SK-N-SH (cell line): ENCODE measurements around the gene ZFP36L1. TPM values are rescaled to one million over a fixed set of nuclear protein-coding genes. Genes with fewer than 3 reads are reported as not detected.

Source experiments
- CTCF ChIA-PET: fragments of 300-600, 350-600 bp; formaldehyde crosslinking; extraction: SDS; loops from one replicate; lab custom pipeline; 2021; lab: Yijun Ruan, JAX
- POLR2A ChIA-PET: fragments of 350-600 bp; sonication (Branson Sonifier 250); formaldehyde crosslinking; extraction: SDS; loops from one replicate; lab custom pipeline; 2020; ENCODE audit warnings: antibody characterized with exemption, inconsistent platforms; lab: Yijun Ruan, JAX
- DNase-seq: peaks from one replicate; pipeline ENCODE4 v3.0.0; 2012
- H2AFZ ChIP-seq: fragments of 200-600 bp; sonication (generic); 2 replicates; pipeline ENCODE4 v1.8.1; 2016; ENCODE audit warnings: antibody characterized with exemption, mild to moderate bottlenecking, low read depth
- H3F3A ChIP-seq: fragments of 200-600 bp; sonication (generic); replicated peaks from 2 replicates; pipeline ENCODE3; 2016; ENCODE audit warnings: antibody characterized with exemption, mild to moderate bottlenecking; ENCODE audit not compliant: insufficient read depth
- H3K27ac ChIP-seq, 2 experiments: fragments of 200-500 bp in 1 of 2; fragments of 200-600 bp in 1 of 2; sonication (Bioruptor generic) in 1 of 2; sonication (generic), shearing (Covaris generic) in 1 of 2; 2 replicates each; pipeline versions ENCODE4 v1.5.1 to v1.6.1; 2014 to 2016; ENCODE audit warnings: low read depth in 2 of 2, inconsistent platforms in 1 of 2, low read length in 1 of 2, mild to moderate bottlenecking in 1 of 2, mixed read lengths in 1 of 2
- H3K27me3 ChIP-seq: fragments of 200-600 bp; sonication (generic), shearing (Covaris generic); 2 replicates; pipeline ENCODE4 v1.6.1; 2016; ENCODE audit warnings: mixed run types; ENCODE audit not compliant: insufficient read depth
- H3K36me3 ChIP-seq, 2 experiments: fragments of 200-500 bp in 1 of 2; fragments of 200-600 bp in 1 of 2; sonication (Bioruptor generic) in 1 of 2; sonication (generic) in 1 of 2; replicated peaks in 1 of 2; 2 replicates each; pipeline versions ENCODE3 to v1.5.1; 2014 to 2016; ENCODE audit warnings: low read length in 1 of 2, mild to moderate bottlenecking in 1 of 2; ENCODE audit not compliant: insufficient read depth in 2 of 2, control insufficient read depth in 1 of 2
- H3K4me1 ChIP-seq, 2 experiments: fragments of 200-500 bp in 1 of 2; fragments of 200-600 bp in 1 of 2; sonication (Bioruptor generic) in 1 of 2; sonication (generic), shearing (Covaris generic) in 1 of 2; 2 replicates each; pipeline versions ENCODE4 v1.5.1 to v1.6.1; 2014 to 2016; ENCODE audit warnings: low read depth in 1 of 2, low read length in 1 of 2, mixed run types in 1 of 2; ENCODE audit not compliant: insufficient read depth in 2 of 2, control insufficient read depth in 1 of 2
- H3K4me2 ChIP-seq: fragments of 200-600 bp; sonication (generic), shearing (Covaris generic); 2 replicates; pipeline ENCODE4 v1.6.1; 2017; ENCODE audit warnings: mixed run types
- H3K4me3 ChIP-seq, 2 experiments: fragments of 200-500 bp in 1 of 2; fragments of 200-600 bp in 1 of 2; sonication (Bioruptor generic) in 1 of 2; sonication (generic), shearing (Covaris generic) in 1 of 2; 2 replicates each; pipeline versions ENCODE4 v1.5.1 to v1.8.1; 2014 to 2016; ENCODE audit warnings: low read depth in 2 of 2, inconsistent platforms in 1 of 2, low read length in 1 of 2, mild to moderate bottlenecking in 1 of 2, mixed read lengths in 1 of 2, moderate library complexity in 1 of 2
- H3K79me2 ChIP-seq: fragments of 200-600 bp; sonication (generic); 2 replicates; pipeline ENCODE4 v1.8.1; 2017; ENCODE audit warnings: mild to moderate bottlenecking; ENCODE audit not compliant: insufficient read depth
- H3K9ac ChIP-seq: fragments of 200-600 bp; sonication (generic); 2 replicates; pipeline ENCODE4 v1.6.1; 2017; ENCODE audit warnings: mixed run types
- H3K9me2 ChIP-seq: fragments of 200-600 bp; sonication (generic); 2 replicates; pipeline ENCODE4 v1.6.1; 2017; ENCODE audit warnings: mixed run types
- H3K9me3 ChIP-seq: fragments of 200-600 bp; sonication (generic); 2 replicates; pipeline ENCODE4 v1.6.1; 2017; ENCODE audit warnings: mixed run types, mild to moderate bottlenecking, moderate library complexity
- H4K20me1 ChIP-seq: fragments of 200-600 bp; sonication (generic); 2 replicates; pipeline ENCODE4 v1.6.1; 2017; ENCODE audit warnings: mild to moderate bottlenecking, mixed run types; ENCODE audit not compliant: insufficient read depth
- CHD2 ChIP-seq: fragments of 150-350 bp; IDR thresholded peaks from 2 replicates; pipeline ENCODE4 v1.6.1; 2018; ENCODE audit warnings: low read length; ENCODE audit not compliant: partially characterized antibody
- ELF1 ChIP-seq: IDR thresholded peaks from 2 replicates; pipeline ENCODE4 v1.4.0; 2012
- EP300 ChIP-seq, 2 experiments: IDR thresholded peaks; 2 replicates each; pipeline versions ENCODE4 v1.4.0 to v1.6.1; 2012; ENCODE audit warnings: borderline replicate concordance in 1 of 2, low read depth in 1 of 2, low read length in 1 of 2
- FOXJ3 ChIP-seq: sonication (generic); formaldehyde crosslinking; IDR thresholded peaks from 2 replicates; pipeline ENCODE4 v1.5.1; 2020; ENCODE audit warnings: mild to moderate bottlenecking, missing genetic modification reagents
- JUND ChIP-seq: IDR thresholded peaks from 2 replicates; pipeline ENCODE4 v1.4.0; 2012
- POLR2AphosphoS5 ChIP-seq: IDR thresholded peaks from 2 replicates; pipeline ENCODE4 v1.6.1; 2012; ENCODE audit warnings: low read depth, low read length
- RCOR1 ChIP-seq: fragments of 150-350 bp; IDR thresholded peaks from 2 replicates; pipeline ENCODE4 v1.6.1; 2017; ENCODE audit warnings: antibody characterized with exemption, low read length
- SIN3A ChIP-seq: IDR thresholded peaks from 2 replicates; pipeline ENCODE4 v1.6.1; 2012; ENCODE audit warnings: low read depth, mild to moderate bottlenecking, low read length, moderate library complexity, borderline replicate concordance
- TCF12 ChIP-seq: IDR thresholded peaks from 2 replicates; pipeline ENCODE4 v1.4.0; 2012
- TEAD4 ChIP-seq: IDR thresholded peaks from 2 replicates; pipeline ENCODE4 v1.4.0; 2012; ENCODE audit warnings: mild to moderate bottlenecking, borderline replicate concordance; ENCODE audit not compliant: insufficient read depth
- USF1 ChIP-seq: IDR thresholded peaks from 2 replicates; pipeline ENCODE4 v1.4.0; 2012; ENCODE audit warnings: low read depth, borderline replicate concordance
- WGBS: methylation state at CpG from one replicate; pipeline ENCODE4 v1.1.6; 2017; ENCODE audit warnings: low lambda C conversion rate; 5-methylcytosine and 5-hydroxymethylcytosine counted together
- polyA plus RNA-seq, 3 experiments: library from polyadenylated mRNA; depleted of rRNA; stranded (reverse); fragments of >200 nt; gene quantifications; 2 replicates each; pipeline ENCODE4 v1.2.3, GENCODE V29; 2012

The ZFP36L1 gene
- polyA plus RNA-seq, 1 of the 3 experiments (the other 2 are of a cell fraction) = 16.5 TPM

GRCh38 chr14:68840454-68840853, 47.6 kb upstream of the ZFP36L1 start:
- Histone ChIP-seq H3K9ac (no peak overlapping the region), H3K36me3 (peaks cover 0 to 50% of the 10 kb centered on the region in 2 experiments)
- TF ChIP-seq RCOR1 (no peak), TEAD4 (no peak), JUND (no peak), TCF12 (no peak)
- TF ChIP-seq, all 33 proteins: peak for 0
- POLR2A ChIA-PET = no interaction called here
- H3K4me1 ChIP-seq = peaks cover 0 to 4% of the 10 kb centered on the region in 2 experiments; a peak in 2 of 4 replicates
- H3K27ac ChIP-seq = peak overlapping the region in 1 of 2 experiments; percentile 72; a peak in 1 of 4 replicates
- H2AFZ ChIP-seq = no peak overlapping the region
- H3K79me2 ChIP-seq = no peaks in the 10 kb centered on the region
- no peaks in the 10 kb centered on the region for H4K20me1 ChIP-seq
- CTCF ChIA-PET = interaction anchor here (0.5 to 3.6 kb wide), 3 partner anchors 16 to 267 kb away, joined by 3 to 17 read pairs (median 3); no protein-coding TSS in a partner anchor
- no peak for DNase-seq
- peaks cover 20% of the 10 kb centered on the region for H3F3A ChIP-seq
- H3K4me3 ChIP-seq = no peak overlapping the region
- no peak overlapping the region for H3K4me2 ChIP-seq
- H3K27me3 ChIP-seq = no peaks in the 10 kb centered on the region
- WGBS = 95% methylated on average over 2 of the region's 2 CpGs
- no peaks in the 10 kb centered on the region for H3K9me2 ChIP-seq
- peaks cover 10% of the 10 kb centered on the region; the same call in 1 of the 2 replicates for H3K9me3 ChIP-seq

GRCh38 chr14:68836082-68836481, 43.2 kb upstream of the ZFP36L1 start:
- no peak overlapping the region for H3K4me2 ChIP-seq
- no peak for DNase-seq
- H3K27ac ChIP-seq = no peak overlapping the region
- ChIA-PET CTCF (no interaction called here), POLR2A (no interaction called here)
- H3K4me1 ChIP-seq = no peaks in the 10 kb centered on the region; a peak in 1 of 4 replicates
- no peak overlapping the region for H3K4me3 ChIP-seq
- no peaks in the 10 kb centered on the region for H3K27me3 ChIP-seq
- TF ChIP-seq EP300 (IDR thresholded peaks at IDR 0.05; ENCODE audit: borderline replicate concordance in 1 of 2, low read depth in 1 of 2, low read length in 1 of 2) = no peak
- TF ChIP-seq FOXJ3 (CRISPR knock-in tag) = no peak
- no peaks in the 10 kb centered on the region for H3K9me2 ChIP-seq
- H3F3A ChIP-seq = peaks cover 13% of the 10 kb centered on the region
- no peaks in the 10 kb centered on the region for H3K79me2 ChIP-seq
- H3K36me3 ChIP-seq = peaks cover 0 to 60% of the 10 kb centered on the region in 2 experiments
- H3K9me3 ChIP-seq = peaks cover 11% of the 10 kb centered on the region; the same call in 1 of the 2 replicates
- 51% methylated on average over 1 of the region's 1 CpG for WGBS
- H2AFZ ChIP-seq = no peak overlapping the region
- H3K9ac ChIP-seq = no peak overlapping the region
- no peaks in the 10 kb centered on the region for H4K20me1 ChIP-seq

- no peaks in the 10 kb centered on the region for H3K4me1 ChIP-seq
- no peak overlapping the region for H3K4me2 ChIP-seq
- DNase-seq = no peak
- H3K27me3 ChIP-seq = no peaks in the 10 kb centered on the region
- H3F3A ChIP-seq = peaks cover 7% of the 10 kb centered on the region
- no peak overlapping the region for H3K4me3 ChIP-seq
- no peak overlapping the region for H3K9ac ChIP-seq
- H3K27ac ChIP-seq = no peak overlapping the region
- H4K20me1 ChIP-seq = no peaks in the 10 kb centered on the region
- WGBS = 57% methylated on average over 6 of the region's 6 CpGs
- CTCF ChIA-PET = interaction anchor here (1.3 to 1.9 kb wide), 2 partner anchors 9 to 10 kb away, joined by 6 to 7 read pairs; no protein-coding TSS in a partner anchor
- H3K79me2 ChIP-seq = no peaks in the 10 kb centered on the region
- POLR2A ChIA-PET = no interaction called here
- H3K9me2 ChIP-seq = no peaks in the 10 kb centered on the region
- H3K9me3 ChIP-seq = peaks cover 11% of the 10 kb centered on the region; the same call in 1 of the 2 replicates
- H3K36me3 ChIP-seq = peaks cover 0 to 51% of the 10 kb centered on the region in 2 experiments
- TF ChIP-seq POLR2AphosphoS5 = no peak
- TF ChIP-seq CHD2 = no peak
- TF ChIP-seq USF1 = no peak
- TF ChIP-seq TCF12 = no peak
- TF ChIP-seq SIN3A = no peak
- TF ChIP-seq ELF1 = no peak
- TF ChIP-seq, all 33 proteins: peak for 0
- no peak overlapping the region for H2AFZ ChIP-seq
These were observed 41.9 kb upstream of the ZFP36L1 start for GRCh38 chr14:68834816-68835215.
